Measurements from ENCODE around the gene SEC14L6.

The SEC14L6 gene

GRCh38 chr22:30523646-30524489 is 22.7 kb downstream of the SEC14L6 start:
- Histone ChIP-seq H3K9me2 (replicated peaks; ENCODE audit: control insufficient read depth, low read length) (no peaks in the 10 kb centered on the region), H3K36me3 (ENCODE audit: control insufficient read depth, low read length) (no peaks in the 10 kb centered on the region), H3F3A (ENCODE audit: control insufficient read depth, insufficient read depth) (no peaks in the 10 kb centered on the region), H3K79me2 (ENCODE audit: control insufficient read depth, low read length) (no peaks in the 10 kb centered on the region), H3K4me3 (ENCODE audit: low read length) (no peak overlapping the region), H4K20me1 (ENCODE audit: control insufficient read depth, insufficient read depth, low read depth, low read length) (no peaks in the 10 kb centered on the region), H3K27me3 (ENCODE audit: control insufficient read depth, low read length) (0 out of 2 replicates have a peak, but pooled peaks cover 3% of the 10 kb centered on the region), H3K27ac (ENCODE audit: low read depth, low read length) (no peak overlapping the region), H3K4me1 (ENCODE audit: control insufficient read depth, low read length) (no peaks in the 10 kb centered on the region), H3K9me3 (ENCODE audit: control insufficient read depth, insufficient read depth, low read length) (no peaks in the 10 kb centered on the region), H3K4me2 (ENCODE audit: low read length) (no peak overlapping the region)
- TF ChIP-seq EZH2phosphoT487 (IDR thresholded peaks at IDR 0.05; ENCODE audit: borderline replicate concordance, low read length), result no peak
- TF ChIP-seq CTCF (IDR thresholded peaks at IDR 0.05; ENCODE audit: low read depth, low read length, poor library complexity, severe bottlenecking), result no peak

- Histone ChIP-seq H4K20me1 (ENCODE audit: control insufficient read depth, insufficient read depth, low read depth, low read length) (no peaks in the 10 kb centered on the region), H3K36me3 (ENCODE audit: control insufficient read depth, low read length) (no peaks in the 10 kb centered on the region), H3K27me3 (ENCODE audit: control insufficient read depth, low read length) (0 out of 2 replicates have a peak, but pooled peaks cover 3% of the 10 kb centered on the region), H3K4me2 (ENCODE audit: low read length) (no peak overlapping the region), H3K9me3 (ENCODE audit: control insufficient read depth, insufficient read depth, low read length) (no peaks in the 10 kb centered on the region), H3K9me2 (replicated peaks; ENCODE audit: control insufficient read depth, low read length) (no peaks in the 10 kb centered on the region), H3K4me3 (ENCODE audit: low read length) (no peak overlapping the region), H3F3A (ENCODE audit: control insufficient read depth, insufficient read depth) (no peaks in the 10 kb centered on the region), H3K27ac (ENCODE audit: low read depth, low read length) (no peak overlapping the region), H3K79me2 (ENCODE audit: control insufficient read depth, low read length) (no peaks in the 10 kb centered on the region), H3K4me1 (ENCODE audit: control insufficient read depth, low read length) (no peaks in the 10 kb centered on the region)
- TF ChIP-seq CTCF (IDR thresholded peaks at IDR 0.05; ENCODE audit: low read depth, low read length, poor library complexity, severe bottlenecking), result no peak
- TF ChIP-seq EZH2phosphoT487 (IDR thresholded peaks at IDR 0.05; ENCODE audit: borderline replicate concordance, low read length), result no peak
Measured at GRCh38 chr22:30521368-30522156, 25.0 kb downstream of the SEC14L6 start.

- H3K79me2 ChIP-seq (ENCODE audit: control insufficient read depth, low read length), result no peaks in the 10 kb centered on the region
- no peak overlapping the region for H3K4me3 ChIP-seq (ENCODE audit: low read length)
- H3K4me1 ChIP-seq (ENCODE audit: control insufficient read depth, low read length), result no peaks in the 10 kb centered on the region
- no peaks in the 10 kb centered on the region for H3K9me2 ChIP-seq (replicated peaks; ENCODE audit: control insufficient read depth, low read length)
- H3K4me2 ChIP-seq (ENCODE audit: low read length), result no peak overlapping the region
- H3K36me3 ChIP-seq (ENCODE audit: control insufficient read depth, low read length), result no peaks in the 10 kb centered on the region
- TF ChIP-seq CTCF (IDR thresholded peaks at IDR 0.05; ENCODE audit: low read depth, low read length, poor library complexity, severe bottlenecking) (no peak), EZH2phosphoT487 (IDR thresholded peaks at IDR 0.05; ENCODE audit: borderline replicate concordance, low read length) (no peak)
- H3K27ac ChIP-seq (ENCODE audit: low read depth, low read length), result no peak overlapping the region
- H3K9me3 ChIP-seq (ENCODE audit: control insufficient read depth, insufficient read depth, low read length), result no peaks in the 10 kb centered on the region
- 0 out of 2 replicates have a peak, but pooled peaks cover 3% of the 10 kb centered on the region for H3K27me3 ChIP-seq (ENCODE audit: control insufficient read depth, low read length)
- no peaks in the 10 kb centered on the region for H3F3A ChIP-seq (ENCODE audit: control insufficient read depth, insufficient read depth)
- H4K20me1 ChIP-seq (ENCODE audit: control insufficient read depth, insufficient read depth, low read depth, low read length), result no peaks in the 10 kb centered on the region
Measured at GRCh38 chr22:30519842-30520425, 26.6 kb downstream of the SEC14L6 start.

Measured in DOHH2 (cell line).